ENCODE results near the gene GPR68.
"Not testable (repeated sequence)": the region's sequence is repeated elsewhere in the genome, so short reads cannot be mapped to it uniquely, and the experiment has no call there.

Gene GPR68

GRCh38 chr14:91228112-91229004, 16.1 kb downstream of the GPR68 start:
- peak; percentile 95 for DNase-seq

- peak; percentile 77 for DNase-seq
Measured at GRCh38 chr14:91227183-91227628, 17.3 kb downstream of the GPR68 start.

- DNase-seq = peak; percentile 44
Measured at GRCh38 chr14:91226360-91226759, 18.1 kb downstream of the GPR68 start.

GRCh38 chr14:91225025-91225424, 19.5 kb downstream of the GPR68 start:
- DNase-seq = no peak

- peak; percentile 60 for DNase-seq
Measured at GRCh38 chr14:91223028-91223783, 21.3 kb downstream of the GPR68 start.

GRCh38 chr14:91221270-91221669, 23.2 kb downstream of the GPR68 start:
- no peak for DNase-seq

- DNase-seq = no peak
Measured at GRCh38 chr14:91220581-91221000, 23.9 kb downstream of the GPR68 start.

- no peak for DNase-seq
Measured at GRCh38 chr14:91219517-91220389, 24.8 kb downstream of the GPR68 start.

GRCh38 chr14:91218014-91218413, 26.5 kb downstream of the GPR68 start:
- no peak for DNase-seq

- no peak for DNase-seq
Measured at GRCh38 chr14:91216731-91217226, 27.7 kb downstream of the GPR68 start.

- no peak for DNase-seq
Measured at GRCh38 chr14:91215381-91215780, 29.1 kb downstream of the GPR68 start.

GRCh38 chr14:91214306-91214705, 30.2 kb downstream of the GPR68 start:
- no peak for DNase-seq

- no peak for DNase-seq
Measured at GRCh38 chr14:91211017-91211416, 33.5 kb downstream of the GPR68 start.

- DNase-seq = no peak
Measured at GRCh38 chr14:91207008-91207407, 37.5 kb downstream of the GPR68 start.

GRCh38 chr14:91205459-91205858, 39.0 kb downstream of the GPR68 start:
- no peak for DNase-seq

- no peak for DNase-seq
Measured at GRCh38 chr14:91204657-91205056, 39.8 kb downstream of the GPR68 start.

- DNase-seq = peak; percentile 30
Measured at GRCh38 chr14:91202234-91202974, 42.1 kb downstream of the GPR68 start.

- DNase-seq = not testable (repeated sequence)
Measured at GRCh38 chr14:91200802-91201201, 43.7 kb downstream of the GPR68 start.

GRCh38 chr14:91197631-91198030, 46.9 kb downstream of the GPR68 start:
- no peak for DNase-seq

- no peak for DNase-seq
Measured at GRCh38 chr14:91195881-91196280, 48.6 kb downstream of the GPR68 start.

GRCh38 chr14:91193069-91193468, 51.4 kb downstream of the GPR68 start:
- no peak for DNase-seq

- DNase-seq = no peak
Measured at GRCh38 chr14:91190853-91191252, 53.7 kb downstream of the GPR68 start.
